Spleen (tissue), 7 donors: ENCODE data around the gene PARVA.

Source experiments
- CTCF ChIP-seq, 11 experiments: fragments of 200-600 bp in 7 of 11; fragments of 450-650 bp in 4 of 11; sonication (generic) in 4 of 11; IDR thresholded peaks in 8 of 11; conservative IDR thresholded peaks in 3 of 11; 1 replicate in 7 of 11; 2 replicates in 4 of 11; pipeline versions ENCODE4 v1.4.0 to v1.8.0; 2016 to 2021; ENCODE audit warnings: antibody characterized with exemption in 11 of 11, inconsistent platforms in 4 of 11, mild to moderate bottlenecking in 1 of 11
- POLR2A ChIP-seq, 3 donors: fragments of 450-650 bp; IDR thresholded peaks; one replicate each; pipeline ENCODE4 v1.5.1; 2017; ENCODE audit warnings: antibody characterized with exemption in 3 of 3, mild to moderate bottlenecking in 1 of 3
- POLR2AphosphoS5 ChIP-seq, 3 donors: sonication (generic); formaldehyde crosslinking; IDR thresholded peaks; one replicate each; pipeline ENCODE4 v1.5.1; 2017; ENCODE audit warnings: antibody characterized with exemption in 3 of 3
- donor health status: DM: no; HTN: no; CAD: no; lungs with moderate emphysema.
- donor health status: DM: no; HTN: no; CAD: no.
- donor health status: DM: no; HTN: no; CAD: no.

GRCh38 chr11:12470236-12470635, 92.9 kb downstream of the PARVA start:
- TF ChIP-seq CTCF (IDR thresholded peaks at IDR 0.05 in 8 of 11, conservative IDR thresholded peaks at IDR 0.05 in 3 of 11) (no peak), POLR2AphosphoS5 (IDR thresholded peaks at IDR 0.05) (no peak), POLR2A (IDR thresholded peaks at IDR 0.05) (no peak)
